ENCODE data around the gene TP53I13.

TP53I13 gene

GRCh38 chr17:29589524-29590410 is 21.3 kb downstream of the TP53I13 start, which contains the start of gene GIT1:
GIT1 (minus strand) TSS chr17:29589648; CDS start chr17:29589378, 270 bp downstream.
- H3K27ac ChIP-seq: peak within 1 kb of the TSS; percentile 41
- H3K36me3 ChIP-seq: no peaks in the 10 kb centered on the region
- TF ChIP-seq CTCF (IDR thresholded peaks at IDR 0.05): peak; percentile 32
- H3K27me3 ChIP-seq: peaks cover 61% of the 10 kb centered on the region
- H3K4me1 ChIP-seq (ENCODE audit: control insufficient read depth in 1 of 2, insufficient read depth in 1 of 2, low read depth in 1 of 2, low read length in 1 of 2): peaks cover 62 to 63% of the 10 kb centered on the region in 2 experiments
- no peaks in the 10 kb centered on the region for H3K9me3 ChIP-seq
- peak within 1 kb of the TSS; percentile 74 to 81 for H3K4me3 ChIP-seq (ENCODE audit: low read depth in 1 of 2, low read length in 1 of 2)

- H3K27me3 ChIP-seq: peaks cover 69% of the 10 kb centered on the region
- H3K4me1 ChIP-seq (ENCODE audit: control insufficient read depth in 1 of 2, insufficient read depth in 1 of 2, low read depth in 1 of 2, low read length in 1 of 2): peaks cover 55% of the 10 kb centered on the region in 2 experiments
- TF ChIP-seq CTCF (IDR thresholded peaks at IDR 0.05): no peak
- peak overlapping the region; percentile 74 to 81 for H3K4me3 ChIP-seq (ENCODE audit: low read depth in 1 of 2, low read length in 1 of 2)
- no peaks in the 10 kb centered on the region for H3K36me3 ChIP-seq
- no peak overlapping the region for H3K27ac ChIP-seq
- H3K9me3 ChIP-seq: no peaks in the 10 kb centered on the region
These were observed 22.1 kb downstream of the TP53I13 start for GRCh38 chr17:29590411-29591145.

- Histone ChIP-seq H3K4me3 (ENCODE audit: low read depth in 1 of 2, low read length in 1 of 2) (peak overlapping the region; percentile 34 to 50), H3K27me3 (peaks cover 76% of the 10 kb centered on the region), H3K9me3 (no peaks in the 10 kb centered on the region), H3K27ac (no peak overlapping the region), H3K4me1 (ENCODE audit: control insufficient read depth in 1 of 2, insufficient read depth in 1 of 2, low read depth in 1 of 2, low read length in 1 of 2) (peaks cover 55% of the 10 kb centered on the region in 2 experiments), H3K36me3 (no peaks in the 10 kb centered on the region)
- no peak for TF ChIP-seq CTCF (IDR thresholded peaks at IDR 0.05)
These were observed 22.7 kb downstream of the TP53I13 start for GRCh38 chr17:29591146-29591736.

- H3K4me1 ChIP-seq (ENCODE audit: control insufficient read depth in 1 of 2, insufficient read depth in 1 of 2, low read depth in 1 of 2, low read length in 1 of 2): peaks cover 55% of the 10 kb centered on the region in 2 experiments
- H3K27ac ChIP-seq: no peak overlapping the region
These were observed 23.5 kb downstream of the TP53I13 start for GRCh38 chr17:29591737-29592608.

More at GRCh38 chr17:29591737-29592608, 23.5 kb downstream of the TP53I13 start:
- H3K36me3 ChIP-seq: no peaks in the 10 kb centered on the region
- H3K27me3 ChIP-seq: peaks cover 82% of the 10 kb centered on the region
- H3K4me3 ChIP-seq (ENCODE audit: low read depth in 1 of 2, low read length in 1 of 2): peak overlapping the region; percentile 34 to 65
- no peaks in the 10 kb centered on the region for H3K9me3 ChIP-seq
- peak; percentile 85 for TF ChIP-seq CTCF (IDR thresholded peaks at IDR 0.05)
